Body of pancreas (tissue), 4 donors: ENCODE results near the gene TMBIM6.
"Not testable (repeated sequence)": the region's sequence is repeated elsewhere in the genome, so short reads cannot be mapped to it uniquely, and the experiment has no call there.

ENCODE experiments used
- POLR2A ChIP-seq, 3 donors: fragments of 450-650 bp; IDR thresholded peaks; one replicate each; pipeline ENCODE4 v1.6.1; 2016; ENCODE audit warnings: antibody characterized with exemption in 3 of 3, mild to moderate bottlenecking in 2 of 3
- TF ChIP-seq, protein P1 (sequence below), 7 experiments: fragments of 450-650 bp in 4 of 7; fragments of 200-600 bp in 3 of 7; sonication (generic) in 3 of 7; IDR thresholded peaks; one replicate each; pipeline ENCODE4 v1.5.1; 2016 to 2019; ENCODE audit warnings: antibody characterized with exemption in 7 of 7

DNA sequence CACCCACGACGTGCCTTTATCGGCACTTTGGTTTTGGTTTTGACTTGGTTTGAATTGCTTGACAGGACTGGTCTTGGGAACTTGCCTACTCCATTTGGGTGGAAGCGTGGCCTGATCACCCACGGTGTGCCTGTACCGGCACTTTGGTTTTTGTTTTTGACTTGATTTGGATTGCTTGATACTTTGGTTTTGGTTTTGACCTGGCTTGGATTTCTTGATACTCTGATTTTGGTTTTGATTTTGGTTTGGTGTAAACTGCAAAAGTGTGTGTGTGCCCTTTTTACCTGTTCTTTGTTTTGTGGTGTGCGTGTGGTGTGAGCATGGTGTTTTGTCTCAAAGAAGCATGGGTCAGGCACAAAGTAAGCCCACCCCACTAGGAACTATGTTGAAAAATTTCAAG is 6.5 kb upstream of the TMBIM6 start:
- not testable (repeated sequence) for TF ChIP-seq POLR2A (IDR thresholded peaks at IDR 0.05)
- TF ChIP-seq, protein P1, sequence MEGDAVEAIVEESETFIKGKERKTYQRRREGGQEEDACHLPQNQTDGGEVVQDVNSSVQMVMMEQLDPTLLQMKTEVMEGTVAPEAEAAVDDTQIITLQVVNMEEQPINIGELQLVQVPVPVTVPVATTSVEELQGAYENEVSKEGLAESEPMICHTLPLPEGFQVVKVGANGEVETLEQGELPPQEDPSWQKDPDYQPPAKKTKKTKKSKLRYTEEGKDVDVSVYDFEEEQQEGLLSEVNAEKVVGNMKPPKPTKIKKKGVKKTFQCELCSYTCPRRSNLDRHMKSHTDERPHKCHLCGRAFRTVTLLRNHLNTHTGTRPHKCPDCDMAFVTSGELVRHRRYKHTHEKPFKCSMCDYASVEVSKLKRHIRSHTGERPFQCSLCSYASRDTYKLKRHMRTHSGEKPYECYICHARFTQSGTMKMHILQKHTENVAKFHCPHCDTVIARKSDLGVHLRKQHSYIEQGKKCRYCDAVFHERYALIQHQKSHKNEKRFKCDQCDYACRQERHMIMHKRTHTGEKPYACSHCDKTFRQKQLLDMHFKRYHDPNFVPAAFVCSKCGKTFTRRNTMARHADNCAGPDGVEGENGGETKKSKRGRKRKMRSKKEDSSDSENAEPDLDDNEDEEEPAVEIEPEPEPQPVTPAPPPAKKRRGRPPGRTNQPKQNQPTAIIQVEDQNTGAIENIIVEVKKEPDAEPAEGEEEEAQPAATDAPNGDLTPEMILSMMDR (IDR thresholded peaks at IDR 0.05) = not testable (repeated sequence)
